WI38 (cell line): Measurements from ENCODE around the gene MLC1.

Experiments
- H3K4me3 ChIP-seq: 2 replicates; pipeline ENCODE4 v1.5.1; 2011; ENCODE audit warnings: low read depth, mild to moderate bottlenecking, control low read depth, low read length
- CTCF ChIP-seq: IDR thresholded peaks from 2 replicates; pipeline ENCODE4 v1.5.1; 2012; ENCODE audit warnings: low read depth, mild to moderate bottlenecking, control low read depth, low read length

Gene MLC1

GRCh38 chr22:50022171-50022819, 62.9 kb downstream of the MLC1 start:
- no peak for TF ChIP-seq CTCF
- H3K4me3 ChIP-seq, result no peak overlapping the region

- H3K4me3 ChIP-seq, result no peak overlapping the region
- TF ChIP-seq CTCF, result no peak
Observed at GRCh38 chr22:50020606-50021005, 64.6 kb downstream of the MLC1 start.

- no peak overlapping the region for H3K4me3 ChIP-seq
- no peak for TF ChIP-seq CTCF
Observed at GRCh38 chr22:50019316-50019715, 65.9 kb downstream of the MLC1 start.

GRCh38 chr22:50018608-50019285, 66.5 kb downstream of the MLC1 start:
- TF ChIP-seq CTCF, result no peak

GRCh38 chr22:50017701-50018224, 67.5 kb downstream of the MLC1 start:
- H3K4me3 ChIP-seq, result no peak overlapping the region
- no peak for TF ChIP-seq CTCF

More at GRCh38 chr22:50018608-50019285, 66.5 kb downstream of the MLC1 start:
- H3K4me3 ChIP-seq, result no peak overlapping the region

GRCh38 chr22:50016988-50017700, 68.1 kb downstream of the MLC1 start:
- TF ChIP-seq CTCF, result no peak
- H3K4me3 ChIP-seq, result no peak overlapping the region
